ENCODE results near the gene USP46. TPM values are rescaled to one million over a fixed set of nuclear protein-coding genes. Genes with fewer than 3 reads are reported as not detected.

USP46 gene
- total and polyA plus RNA-seq, 12 donors = 4.8 to 113 (median 65.8) TPM

GRCh38 chr4:52685316-52685715 is 26.2 kb upstream of the USP46 start:
- no peak for TF ChIP-seq CTCF (IDR thresholded peaks at IDR 0.05)

GRCh38 chr4:52684896-52685295 is 25.8 kb upstream of the USP46 start:
- no peak for DNase-seq
- no peaks in the 10 kb centered on the region for H3K36me3 ChIP-seq
- peaks cover 0 to 6% (median 0%) of the 10 kb centered on the region in 9 donors for H3K4me1 ChIP-seq
- intact Hi-C loops (cut with DNase I) = no loop called here
- TF ChIP-seq CTCF (IDR thresholded peaks at IDR 0.05) = no peak
- no peak for ATAC-seq
- no peak overlapping the region for H3K27ac ChIP-seq
- no peaks in the 10 kb centered on the region for H3K27me3 ChIP-seq
- 77 to 90% methylated on average over 1 of the region's 1 CpG for WGBS, 2 donors
- H3K4me3 ChIP-seq = no peak overlapping the region
- no peaks in the 10 kb centered on the region for H3K9me3 ChIP-seq

More at GRCh38 chr4:52685316-52685715, 26.2 kb upstream of the USP46 start:
- Histone ChIP-seq H3K27me3 (no peaks in the 10 kb centered on the region), H3K4me1 (peaks cover 0 to 6% (median 0%) of the 10 kb centered on the region in 9 donors), H3K36me3 (no peaks in the 10 kb centered on the region), H3K4me3 (no peak overlapping the region), H3K9me3 (no peaks in the 10 kb centered on the region), H3K27ac (no peak overlapping the region)
- DNase-seq (no peak), ATAC-seq (no peak)
- 89 to 90% methylated on average over 6 of the region's 6 CpGs for WGBS, 2 donors
- intact Hi-C loops (cut with DNase I) = no loop called here

GRCh38 chr4:52680381-52680780 is 21.3 kb upstream of the USP46 start:
- TF ChIP-seq CTCF (IDR thresholded peaks at IDR 0.05) = no peak
- H3K36me3 ChIP-seq = no peaks in the 10 kb centered on the region
- no peak overlapping the region for H3K27ac ChIP-seq
- H3K27me3 ChIP-seq = no peaks in the 10 kb centered on the region
- H3K9me3 ChIP-seq = no peaks in the 10 kb centered on the region
- DNase-seq (no peak), ATAC-seq (no peak)
- intact Hi-C loops (cut with DNase I) = no loop called here
- H3K4me3 ChIP-seq = no peak overlapping the region
- WGBS, 2 donors = 73 to 74% methylated on average over 2 of the region's 2 CpGs
- H3K4me1 ChIP-seq = peaks cover 0 to 1% (median 0%) of the 10 kb centered on the region in 9 donors

GRCh38 chr4:52676536-52676935 is 17.4 kb upstream of the USP46 start:
- Histone ChIP-seq H3K27me3 (no peaks in the 10 kb centered on the region), H3K4me3 (no peak overlapping the region), H3K27ac (no peak overlapping the region), H3K9me3 (no peaks in the 10 kb centered on the region), H3K36me3 (no peaks in the 10 kb centered on the region), H3K4me1 (peaks cover 0 to 7% (median 0%) of the 10 kb centered on the region in 9 donors)
- ATAC-seq (no peak), DNase-seq (no peak)
- intact Hi-C loops (cut with DNase I) = loop anchor here in 1 of 10 donors (10.0 kb wide), 1 partner anchor 442 kb away; no protein-coding TSS in a partner anchor
- 98 to 100% methylated on average over 1 of the region's 1 CpG for WGBS, 2 donors
- no peak for TF ChIP-seq CTCF (IDR thresholded peaks at IDR 0.05)
